HL-60 (cell line): ENCODE data around the gene SPTAN1.

Experiments
- DNase-seq, 2 experiments: peaks; one replicate each; pipeline ENCODE4 v3.0.0-alpha.2; 2010 to 2020; ENCODE audit warnings: low read depth in 1 of 2, low spot score in 1 of 2
- H3K27ac ChIP-seq: fragments of 250-450 bp; sonication (Bioruptor Pico); replicated peaks from 2 replicates; pipeline ENCODE4 v1.5.1; 2020; ENCODE audit warnings: mild to moderate bottlenecking, moderate library complexity
- H3K27me3 ChIP-seq: fragments of 250-450 bp; sonication (Bioruptor Pico); 2 replicates; pipeline ENCODE4 v1.5.1; 2021; ENCODE audit warnings: mild to moderate bottlenecking, moderate library complexity; ENCODE audit not compliant: insufficient read depth, poor library complexity, severe bottlenecking
- H3K4me3 ChIP-seq: replicated peaks from 2 replicates; pipeline ENCODE4 v1.5.1; 2011; ENCODE audit warnings: mild to moderate bottlenecking, control low read depth, low read length; ENCODE audit not compliant: insufficient read depth
- CTCF ChIP-seq: IDR thresholded peaks from one replicate; pipeline ENCODE4 v1.5.1; 2011; ENCODE audit warnings: low read length, control low read depth, inconsistent platforms; ENCODE audit not compliant: insufficient read depth
- GABPA ChIP-seq: IDR thresholded peaks from 2 replicates; pipeline ENCODE4 v1.6.1; 2012; ENCODE audit warnings: low read depth
- POLR2AphosphoS5 ChIP-seq: IDR thresholded peaks from 2 replicates; pipeline ENCODE4 v1.6.1; 2012; ENCODE audit warnings: low read depth
- SPI1 ChIP-seq: IDR thresholded peaks from 2 replicates; pipeline ENCODE4 v1.6.1; 2012; ENCODE audit warnings: low read depth, mild to moderate bottlenecking, borderline replicate concordance
- TF ChIP-seq, protein P1 (sequence below): IDR thresholded peaks from 2 replicates; pipeline ENCODE4 v1.6.1; 2012; ENCODE audit warnings: low read depth; ENCODE audit not compliant: insufficient replicate concordance

SPTAN1 gene

GRCh38 chr9:128629852-128630545, 77.6 kb downstream of the SPTAN1 start:
- TF ChIP-seq POLR2AphosphoS5 (no peak), SPI1 (no peak), CTCF (no peak), GABPA (no peak)
- TF ChIP-seq, protein P1, sequence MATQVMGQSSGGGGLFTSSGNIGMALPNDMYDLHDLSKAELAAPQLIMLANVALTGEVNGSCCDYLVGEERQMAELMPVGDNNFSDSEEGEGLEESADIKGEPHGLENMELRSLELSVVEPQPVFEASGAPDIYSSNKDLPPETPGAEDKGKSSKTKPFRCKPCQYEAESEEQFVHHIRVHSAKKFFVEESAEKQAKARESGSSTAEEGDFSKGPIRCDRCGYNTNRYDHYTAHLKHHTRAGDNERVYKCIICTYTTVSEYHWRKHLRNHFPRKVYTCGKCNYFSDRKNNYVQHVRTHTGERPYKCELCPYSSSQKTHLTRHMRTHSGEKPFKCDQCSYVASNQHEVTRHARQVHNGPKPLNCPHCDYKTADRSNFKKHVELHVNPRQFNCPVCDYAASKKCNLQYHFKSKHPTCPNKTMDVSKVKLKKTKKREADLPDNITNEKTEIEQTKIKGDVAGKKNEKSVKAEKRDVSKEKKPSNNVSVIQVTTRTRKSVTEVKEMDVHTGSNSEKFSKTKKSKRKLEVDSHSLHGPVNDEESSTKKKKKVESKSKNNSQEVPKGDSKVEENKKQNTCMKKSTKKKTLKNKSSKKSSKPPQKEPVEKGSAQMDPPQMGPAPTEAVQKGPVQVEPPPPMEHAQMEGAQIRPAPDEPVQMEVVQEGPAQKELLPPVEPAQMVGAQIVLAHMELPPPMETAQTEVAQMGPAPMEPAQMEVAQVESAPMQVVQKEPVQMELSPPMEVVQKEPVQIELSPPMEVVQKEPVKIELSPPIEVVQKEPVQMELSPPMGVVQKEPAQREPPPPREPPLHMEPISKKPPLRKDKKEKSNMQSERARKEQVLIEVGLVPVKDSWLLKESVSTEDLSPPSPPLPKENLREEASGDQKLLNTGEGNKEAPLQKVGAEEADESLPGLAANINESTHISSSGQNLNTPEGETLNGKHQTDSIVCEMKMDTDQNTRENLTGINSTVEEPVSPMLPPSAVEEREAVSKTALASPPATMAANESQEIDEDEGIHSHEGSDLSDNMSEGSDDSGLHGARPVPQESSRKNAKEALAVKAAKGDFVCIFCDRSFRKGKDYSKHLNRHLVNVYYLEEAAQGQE, result no peak
- no peaks in the 10 kb centered on the region for H3K27me3 ChIP-seq
- DNase-seq, result no peak
- no peak overlapping the region for H3K4me3 ChIP-seq
- H3K27ac ChIP-seq, result no peak overlapping the region

DNA sequence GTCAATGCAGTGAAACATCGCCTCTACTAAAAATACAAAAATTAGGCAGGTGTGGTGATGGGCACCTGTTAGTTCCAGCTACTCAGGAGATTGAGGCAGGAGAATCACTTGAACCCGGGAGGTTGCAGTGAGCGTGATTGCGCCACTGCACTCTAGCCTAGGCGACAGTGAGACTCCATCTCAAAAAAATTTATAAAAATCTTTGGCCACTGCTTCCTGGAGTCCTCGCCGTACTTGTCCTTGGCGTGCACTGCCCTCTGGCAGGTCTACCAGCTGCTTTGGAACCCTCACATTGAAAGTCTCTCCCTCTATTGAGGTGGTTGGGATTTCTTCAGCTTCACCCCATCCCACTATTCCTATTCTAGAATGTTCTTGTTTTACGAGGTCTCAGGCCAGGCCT, 79.2 kb downstream of the SPTAN1 start:
- no peak overlapping the region for H3K27ac ChIP-seq
- no peak overlapping the region for H3K4me3 ChIP-seq
- DNase-seq, result no peak
- TF ChIP-seq POLR2AphosphoS5 (no peak), SPI1 (no peak), CTCF (no peak)
- no peaks in the 10 kb centered on the region for H3K27me3 ChIP-seq

GRCh38 chr9:128632066-128632465, 79.7 kb downstream of the SPTAN1 start:
- no peak for DNase-seq
- Histone ChIP-seq H3K27me3 (no peaks in the 10 kb centered on the region), H3K4me3 (no peak overlapping the region), H3K27ac (no peak overlapping the region)
- TF ChIP-seq, protein P1, result no peak
- TF ChIP-seq SPI1, result no peak

GRCh38 chr9:128632486-128632885, 80.1 kb downstream of the SPTAN1 start:
- no peak for TF ChIP-seq GABPA
- TF ChIP-seq, protein P1, result no peak
- TF ChIP-seq CTCF, result no peak
- TF ChIP-seq POLR2AphosphoS5, result no peak
- DNase-seq, result no peak
- Histone ChIP-seq H3K27ac (no peak overlapping the region), H3K4me3 (no peak overlapping the region), H3K27me3 (no peaks in the 10 kb centered on the region)
